ENCODE measurements around the gene CADM2.
"Not testable (repeated sequence)": the region's sequence is repeated elsewhere in the genome, so short reads cannot be mapped to it uniquely, and the experiment has no call there.

Gene CADM2

DNA sequence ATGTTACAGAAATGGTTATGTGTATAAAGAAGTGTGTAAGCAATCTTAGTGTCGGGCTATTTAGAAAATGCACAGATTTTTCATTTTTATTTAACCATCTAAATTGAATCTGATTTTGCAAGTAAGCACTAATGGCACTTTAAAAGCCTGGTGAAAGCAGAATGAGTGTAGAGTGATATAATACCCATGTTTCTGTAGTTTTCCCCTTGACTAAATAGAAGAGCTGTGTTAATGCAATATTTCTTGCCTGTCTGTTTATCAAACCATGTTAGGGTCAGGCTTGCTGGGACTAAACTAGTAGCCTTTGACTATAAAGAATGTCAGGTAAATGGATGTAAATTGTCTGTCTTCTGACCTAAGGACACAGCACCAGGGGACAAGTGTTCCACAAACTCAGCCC is 714.0 kb downstream of the CADM2 start:
- DNase-seq (ENCODE audit: low spot score): no peak

GRCh38 chr3:85678713-85679112 is 719.9 kb downstream of the CADM2 start:
- no peak for DNase-seq (ENCODE audit: low spot score)

DNA sequence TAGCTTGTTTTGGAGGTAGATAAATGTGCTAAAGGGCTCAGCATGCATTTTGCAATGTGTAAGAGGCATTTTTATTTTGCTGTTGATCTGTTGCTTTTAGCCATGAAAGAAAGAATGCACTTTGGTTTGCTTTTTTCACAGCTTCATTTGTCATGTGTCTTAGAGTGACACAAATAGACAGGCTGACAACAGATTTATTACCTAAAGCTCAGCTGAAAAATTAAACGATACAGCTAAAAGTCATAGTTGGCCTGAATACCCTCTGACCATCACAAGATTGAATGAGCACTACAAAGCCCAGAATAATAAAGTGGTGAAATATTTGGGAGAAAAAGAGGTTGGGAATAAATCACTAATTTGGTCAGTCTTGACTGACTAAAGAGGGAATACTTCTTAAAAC is 723.1 kb downstream of the CADM2 start:
- no peak for DNase-seq (ENCODE audit: low spot score)

GRCh38 chr3:85691196-85691595 is 732.4 kb downstream of the CADM2 start:
- DNase-seq (ENCODE audit: low spot score): no peak

DNA sequence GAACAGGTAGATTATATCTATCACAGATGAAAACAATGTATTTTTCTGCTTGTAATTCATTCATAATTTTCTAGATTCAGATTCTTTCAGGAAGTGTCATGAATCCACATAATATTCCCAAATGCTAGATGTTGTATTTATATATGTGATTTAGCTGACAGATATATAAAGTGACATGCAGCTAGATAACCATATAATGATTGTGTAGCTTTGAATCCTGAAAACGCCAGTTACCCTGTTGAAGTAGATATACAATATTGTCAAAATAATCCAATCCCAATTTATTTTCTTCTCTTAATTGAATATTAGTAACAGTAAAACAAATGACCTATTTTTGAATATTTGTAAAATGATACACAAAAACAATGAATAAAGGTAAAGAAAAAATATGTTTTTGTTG is 738.4 kb downstream of the CADM2 start:
- no peak for DNase-seq (ENCODE audit: low spot score)

GRCh38 chr3:85706130-85706529 is 747.3 kb downstream of the CADM2 start:
- DNase-seq (ENCODE audit: low spot score): no peak

- DNase-seq (ENCODE audit: low spot score): not testable (repeated sequence)
Observed at GRCh38 chr3:85708325-85708724, 749.5 kb downstream of the CADM2 start.

GRCh38 chr3:85709346-85709892 is 750.6 kb downstream of the CADM2 start:
- no peak for DNase-seq (ENCODE audit: low spot score)

- no peak for DNase-seq (ENCODE audit: low spot score)
Observed at GRCh38 chr3:85710490-85710889, 751.7 kb downstream of the CADM2 start.

DNA sequence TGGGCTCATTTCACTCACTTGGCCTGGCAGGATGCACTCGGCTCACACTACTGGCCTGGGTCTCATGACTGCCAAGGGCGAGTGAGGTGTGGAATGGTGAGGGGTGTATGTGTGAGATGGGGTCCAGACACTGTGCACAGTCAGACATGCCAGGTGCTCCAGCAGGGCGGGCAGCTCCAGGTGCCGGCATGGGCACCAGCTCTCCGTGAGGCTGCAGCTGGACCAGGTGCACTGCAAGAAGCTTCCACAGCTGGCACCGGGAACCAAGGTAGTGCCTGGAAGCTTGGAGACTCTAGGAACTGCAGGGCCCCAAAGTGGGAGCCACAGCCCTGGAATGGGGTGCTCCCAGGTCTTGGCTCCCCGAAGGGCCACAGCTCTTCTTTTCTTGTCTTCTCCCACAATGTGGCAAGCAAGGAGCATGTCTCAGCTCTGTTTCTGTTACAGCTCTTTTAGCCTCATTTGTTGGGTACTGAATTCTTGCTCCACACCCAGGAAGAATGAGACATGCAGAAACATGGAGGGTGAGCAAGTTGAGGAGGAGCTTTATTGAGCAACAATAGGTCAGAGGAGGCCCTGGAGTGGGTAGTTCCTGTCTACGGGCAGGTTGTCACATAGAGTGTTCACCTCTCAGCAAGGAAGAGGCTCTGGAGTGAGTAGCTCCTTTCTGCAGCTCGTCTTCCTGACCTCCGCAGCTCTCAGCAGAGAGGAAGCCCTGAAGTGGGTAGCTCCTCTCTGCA is 762.8 kb downstream of the CADM2 start:
- no peak for DNase-seq (ENCODE audit: low spot score)

GRCh38 chr3:85725809-85726208 is 767.0 kb downstream of the CADM2 start:
- no peak for DNase-seq (ENCODE audit: low spot score)

- DNase-seq (ENCODE audit: low spot score): no peak
Observed at GRCh38 chr3:85726241-85726640, 767.5 kb downstream of the CADM2 start.

DNA sequence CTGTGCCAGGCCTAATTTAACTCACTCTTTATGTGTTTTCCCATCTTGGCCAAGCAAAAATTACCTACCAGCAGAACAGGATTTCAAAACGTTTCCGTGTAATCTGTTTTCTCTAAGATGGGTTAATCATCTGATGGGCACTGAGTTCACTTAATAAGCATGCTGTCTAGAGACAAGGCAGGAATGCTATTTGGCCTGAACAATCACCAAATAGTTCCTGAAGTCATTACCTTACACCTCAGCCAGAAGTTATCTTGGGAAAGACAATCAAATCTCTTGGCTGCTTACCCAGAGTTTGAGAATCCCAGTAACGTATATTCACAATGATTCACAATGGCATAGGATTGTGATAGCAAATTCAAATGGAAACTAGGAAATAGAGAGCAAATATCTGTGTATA is 779.1 kb downstream of the CADM2 start:
- DNase-seq (ENCODE audit: low spot score): no peak

- DNase-seq (ENCODE audit: low spot score): no peak
Observed at GRCh38 chr3:85740561-85740960, 781.8 kb downstream of the CADM2 start.

GRCh38 chr3:85758442-85758841 is 799.7 kb downstream of the CADM2 start:
- no peak for DNase-seq (ENCODE audit: low spot score)

- no peak for DNase-seq (ENCODE audit: low spot score)
Observed at GRCh38 chr3:85760342-85760741, 801.6 kb downstream of the CADM2 start.

DNA sequence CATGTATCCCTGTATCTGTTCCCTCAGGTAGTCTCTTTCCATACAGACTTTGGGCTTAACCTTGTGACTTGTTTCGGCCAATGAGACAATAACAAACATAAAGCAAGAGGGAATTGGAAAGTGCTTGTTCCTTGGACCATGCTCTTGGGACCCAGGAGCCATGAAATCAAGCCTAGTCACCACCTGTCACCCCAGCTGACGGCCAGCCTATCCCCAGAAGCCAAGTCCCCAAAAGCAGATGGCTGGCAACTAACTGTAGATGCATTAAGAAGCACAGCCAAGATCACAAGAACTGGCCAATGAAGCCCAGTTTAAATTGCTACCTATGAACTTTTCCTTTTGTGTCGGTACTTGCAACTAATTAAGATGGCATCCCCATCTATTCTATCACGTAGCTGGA is 822.0 kb downstream of the CADM2 start:
- no peak for DNase-seq (ENCODE audit: low spot score)

- no peak for DNase-seq (ENCODE audit: low spot score)
Observed at GRCh38 chr3:85781806-85782205, 823.0 kb downstream of the CADM2 start.

DNA sequence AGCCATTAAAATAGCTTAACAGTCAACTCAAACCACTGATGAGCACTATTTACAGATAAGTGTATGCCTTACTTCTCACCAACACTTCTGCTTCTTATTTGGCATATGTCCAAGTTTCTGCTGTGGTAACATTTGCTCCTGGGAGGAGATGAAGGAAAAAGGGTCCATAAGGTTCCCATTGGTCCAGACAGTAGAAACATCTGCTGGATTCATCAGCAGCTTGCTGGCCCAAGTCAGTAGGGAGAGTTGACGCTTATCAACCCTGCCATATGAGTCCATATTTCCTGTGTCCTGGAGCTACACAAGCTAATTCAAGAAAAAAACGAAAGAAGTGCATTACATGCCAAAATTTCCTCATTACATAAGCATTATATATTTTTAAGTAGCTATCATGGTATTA is 824.5 kb downstream of the CADM2 start:
- DNase-seq (ENCODE audit: low spot score): no peak

- DNase-seq (ENCODE audit: low spot score): no peak
Observed at GRCh38 chr3:85785766-85786165, 827.0 kb downstream of the CADM2 start.

- no peak for DNase-seq (ENCODE audit: low spot score)
Observed at GRCh38 chr3:85790445-85791030, 831.7 kb downstream of the CADM2 start.

- no peak for DNase-seq (ENCODE audit: low spot score)
Observed at GRCh38 chr3:85796140-85796539, 837.4 kb downstream of the CADM2 start.

DNA sequence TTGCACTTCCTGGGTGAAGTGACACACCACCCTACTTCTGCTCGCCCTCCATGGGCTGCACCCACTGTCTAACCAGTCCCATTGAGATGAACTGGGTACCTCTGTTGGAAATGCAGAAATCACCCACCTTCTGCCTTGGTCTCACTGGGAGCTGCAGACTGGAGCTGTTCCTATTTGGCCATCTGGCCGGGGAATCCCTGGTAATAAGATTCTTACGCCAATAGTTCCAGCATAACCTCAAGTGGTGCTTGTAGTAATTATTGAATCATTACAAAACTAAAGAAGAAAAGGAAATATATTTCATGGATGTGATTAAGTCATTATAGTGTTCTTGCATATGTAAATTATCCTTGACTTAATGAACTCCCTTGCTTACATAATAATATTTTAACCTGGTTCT is 841.9 kb downstream of the CADM2 start:
- no peak for DNase-seq (ENCODE audit: low spot score)

- DNase-seq (ENCODE audit: low spot score): no peak
Observed at GRCh38 chr3:85801955-85802354, 843.2 kb downstream of the CADM2 start.
